ENCODE results near the gene EDEM1. TPM values are rescaled to one million over a fixed set of nuclear protein-coding genes. Genes with fewer than 3 reads are reported as not detected.
"Not testable (repeated sequence)": the region's sequence is repeated elsewhere in the genome, so short reads cannot be mapped to it uniquely, and the experiment has no call there.

The EDEM1 gene
- total and polyA plus RNA-seq, 9 donors = 11.5 to 43.4 (median 27.2) TPM

DNA sequence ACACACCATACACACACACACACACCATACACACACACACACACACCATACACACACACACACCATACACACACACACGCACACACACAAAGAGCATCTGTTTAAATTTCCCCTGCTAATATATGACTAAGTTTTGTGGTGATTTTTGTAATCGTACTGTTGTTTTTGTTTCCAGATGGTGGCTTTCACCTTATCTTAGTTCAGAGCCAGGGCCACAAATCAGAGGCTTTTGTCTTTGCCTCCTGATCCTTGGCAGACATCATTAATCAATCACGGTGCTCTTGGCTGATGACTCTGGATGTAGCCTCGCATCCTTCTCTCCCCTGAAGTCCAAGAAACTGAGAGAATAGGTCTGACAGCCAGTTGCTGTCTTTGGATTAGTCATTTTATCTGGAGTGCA, 52.1 kb downstream of the EDEM1 start:
- TF ChIP-seq POLR2A (IDR thresholded peaks at IDR 0.05) = no peak
- no peak for TF ChIP-seq EP300 (IDR thresholded peaks at IDR 0.05)
- Histone ChIP-seq H3K4me3 (no peak overlapping the region), H3K27ac (no peak overlapping the region), H3K36me3 (no peaks in the 10 kb centered on the region), H3K9me3 (no peaks in the 10 kb centered on the region), H3K4me1 (ENCODE audit: insufficient read depth) (no peaks in the 10 kb centered on the region), H3K27me3 (no peaks in the 10 kb centered on the region)
- no peak for DNase-seq
- intact Hi-C loops (cut with DNase I) = no loop called here
- 5 to 21% (median 10%) methylated on average over 4 of the region's 4 CpGs for WGBS, 3 donors

DNA sequence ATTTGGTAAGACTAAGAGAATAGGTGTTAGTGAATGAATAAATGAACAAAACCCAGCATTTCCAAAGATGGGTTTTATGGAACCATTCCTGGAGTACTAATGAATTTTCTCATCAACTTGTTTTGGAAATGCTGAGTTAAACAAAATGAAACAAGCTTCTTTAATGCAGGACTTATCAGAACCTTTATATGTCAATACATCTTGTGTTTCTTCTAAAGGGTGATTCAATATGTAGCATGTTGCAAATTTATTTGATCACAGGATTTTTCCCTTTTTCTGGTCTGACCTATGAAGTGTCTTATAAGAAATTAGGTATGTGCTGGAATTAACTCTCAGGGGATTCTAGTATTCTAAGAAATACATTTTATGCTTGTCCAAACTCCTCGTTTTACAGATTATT, 53.2 kb downstream of the EDEM1 start:
- no peaks in the 10 kb centered on the region for H3K27me3 ChIP-seq
- no peak overlapping the region for H3K4me3 ChIP-seq
- WGBS, 3 donors = 33 to 60% (median 46%) methylated on average over 1 of the region's 1 CpG
- H3K9me3 ChIP-seq = no peaks in the 10 kb centered on the region
- TF ChIP-seq, protein P1, sequence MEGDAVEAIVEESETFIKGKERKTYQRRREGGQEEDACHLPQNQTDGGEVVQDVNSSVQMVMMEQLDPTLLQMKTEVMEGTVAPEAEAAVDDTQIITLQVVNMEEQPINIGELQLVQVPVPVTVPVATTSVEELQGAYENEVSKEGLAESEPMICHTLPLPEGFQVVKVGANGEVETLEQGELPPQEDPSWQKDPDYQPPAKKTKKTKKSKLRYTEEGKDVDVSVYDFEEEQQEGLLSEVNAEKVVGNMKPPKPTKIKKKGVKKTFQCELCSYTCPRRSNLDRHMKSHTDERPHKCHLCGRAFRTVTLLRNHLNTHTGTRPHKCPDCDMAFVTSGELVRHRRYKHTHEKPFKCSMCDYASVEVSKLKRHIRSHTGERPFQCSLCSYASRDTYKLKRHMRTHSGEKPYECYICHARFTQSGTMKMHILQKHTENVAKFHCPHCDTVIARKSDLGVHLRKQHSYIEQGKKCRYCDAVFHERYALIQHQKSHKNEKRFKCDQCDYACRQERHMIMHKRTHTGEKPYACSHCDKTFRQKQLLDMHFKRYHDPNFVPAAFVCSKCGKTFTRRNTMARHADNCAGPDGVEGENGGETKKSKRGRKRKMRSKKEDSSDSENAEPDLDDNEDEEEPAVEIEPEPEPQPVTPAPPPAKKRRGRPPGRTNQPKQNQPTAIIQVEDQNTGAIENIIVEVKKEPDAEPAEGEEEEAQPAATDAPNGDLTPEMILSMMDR (IDR thresholded peaks at IDR 0.05) = no peak
- TF ChIP-seq EP300 (IDR thresholded peaks at IDR 0.05) (no peak), POLR2A (IDR thresholded peaks at IDR 0.05) (no peak)
- no peak for DNase-seq
- H3K27ac ChIP-seq = no peak overlapping the region
- no peaks in the 10 kb centered on the region for H3K4me1 ChIP-seq (ENCODE audit: insufficient read depth)
- no peaks in the 10 kb centered on the region for H3K36me3 ChIP-seq
- intact Hi-C loops (cut with DNase I) = no loop called here

DNA sequence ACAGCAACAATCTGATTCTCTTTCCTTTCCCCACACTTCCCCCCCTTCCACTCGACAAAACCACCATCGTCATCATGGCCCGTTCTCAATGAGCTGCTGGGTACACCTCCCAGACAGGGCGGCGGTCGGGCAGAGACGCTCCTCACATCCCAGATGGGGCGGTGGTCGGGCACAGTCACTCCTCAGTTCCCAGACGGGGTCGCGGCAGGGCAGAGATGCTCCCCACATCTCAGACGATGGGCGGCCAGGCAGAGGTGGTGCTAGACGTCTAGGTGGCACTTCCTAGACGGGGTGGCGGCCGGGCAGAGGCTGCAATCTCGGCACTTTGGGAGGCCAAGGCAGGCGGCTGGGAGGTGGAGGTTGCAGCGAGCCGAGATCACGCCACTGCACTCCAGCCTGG, 55.3 kb downstream of the EDEM1 start:
- intact Hi-C loops (cut with DNase I); H3K27me3 ChIP-seq; H3K4me3 ChIP-seq; H3K36me3 ChIP-seq; H3K4me1 ChIP-seq (ENCODE audit: insufficient read depth); H3K9me3 ChIP-seq; DNase-seq; H3K27ac ChIP-seq: not testable (repeated sequence)
- 86 to 98% (median 93%) methylated on average over 15 to 23 of the region's 23 CpGs for WGBS, 3 donors

DNA sequence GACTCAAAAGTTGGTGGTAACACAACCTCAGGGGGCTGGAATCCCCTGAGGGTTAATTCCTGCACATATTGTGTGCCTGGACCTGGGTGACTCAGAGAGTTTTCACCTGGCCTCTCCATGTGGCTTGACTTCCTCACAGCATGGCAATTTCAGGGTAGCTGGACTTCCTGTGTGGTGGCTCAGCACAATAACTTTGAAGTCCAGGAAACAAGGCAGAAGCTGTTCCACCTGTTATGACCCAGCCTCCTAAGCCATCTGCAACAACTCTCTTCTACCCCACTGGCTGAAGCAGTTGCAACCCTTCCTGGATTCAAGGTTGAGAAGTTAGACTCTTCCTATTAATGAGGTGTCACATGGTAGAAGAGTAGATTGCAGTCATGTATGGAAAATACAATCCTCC, 58.4 kb downstream of the EDEM1 start:
- intact Hi-C loops (cut with DNase I) = no loop called here

DNA sequence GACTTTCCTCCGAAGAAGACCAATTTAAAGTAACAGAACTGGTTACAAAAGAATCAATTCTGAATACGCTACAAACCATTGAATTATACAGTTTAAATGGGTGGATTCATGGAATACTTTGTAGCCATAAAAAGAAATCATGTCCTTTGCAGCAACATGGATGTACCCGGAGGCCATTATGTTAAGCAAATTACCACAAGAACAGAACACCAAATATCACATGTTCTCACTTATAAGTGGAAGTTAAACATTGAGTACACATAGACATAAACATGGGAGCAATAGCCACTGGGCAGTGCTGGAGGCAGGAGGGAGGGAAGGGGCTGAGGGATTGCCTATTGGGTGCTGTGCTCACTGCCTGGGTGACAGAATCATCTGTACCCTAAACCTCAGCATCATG, 61.3 kb downstream of the EDEM1 start:
- Histone ChIP-seq H3K36me3 (no peaks in the 10 kb centered on the region), H3K27me3 (no peaks in the 10 kb centered on the region)
- 89 to 90% (median 89%) methylated on average over 3 of the region's 3 CpGs for WGBS, 3 donors

More for the DNA sequence above, 58.4 kb downstream of the EDEM1 start:
- DNase-seq = no peak
- H3K36me3 ChIP-seq = no peaks in the 10 kb centered on the region
- H3K27me3 ChIP-seq = no peaks in the 10 kb centered on the region
- H3K27ac ChIP-seq = no peak overlapping the region
- TF ChIP-seq, protein P1 (IDR thresholded peaks at IDR 0.05) = no peak
- TF ChIP-seq EP300 (IDR thresholded peaks at IDR 0.05) (no peak), POLR2A (IDR thresholded peaks at IDR 0.05) (no peak)
- no peak overlapping the region for H3K4me3 ChIP-seq
- no peaks in the 10 kb centered on the region for H3K4me1 ChIP-seq (ENCODE audit: insufficient read depth)
- no peaks in the 10 kb centered on the region for H3K9me3 ChIP-seq

More for the DNA sequence above, 61.3 kb downstream of the EDEM1 start:
- Histone ChIP-seq H3K4me1 (ENCODE audit: insufficient read depth) (no peaks in the 10 kb centered on the region), H3K9me3 (no peaks in the 10 kb centered on the region), H3K4me3 (no peak overlapping the region), H3K27ac (no peak overlapping the region)
- intact Hi-C loops (cut with DNase I) = no loop called here
- no peak for TF ChIP-seq EP300 (IDR thresholded peaks at IDR 0.05)
- TF ChIP-seq, protein P1 (IDR thresholded peaks at IDR 0.05) = no peak
- no peak for TF ChIP-seq POLR2A (IDR thresholded peaks at IDR 0.05)
- DNase-seq = no peak

All from ovary (tissue), 9 donors.